SK-N-SH (cell line): ENCODE data around the gene TAMM41. TPM values are rescaled to one million over a fixed set of nuclear protein-coding genes. Genes with fewer than 3 reads are reported as not detected.

Experiments
- CTCF ChIA-PET: fragments of 300-600, 350-600 bp; formaldehyde crosslinking; extraction: SDS; loops from one replicate; lab custom pipeline; 2021; lab: Yijun Ruan, JAX
- POLR2A ChIA-PET: fragments of 350-600 bp; sonication (Branson Sonifier 250); formaldehyde crosslinking; extraction: SDS; loops from one replicate; lab custom pipeline; 2020; ENCODE audit warnings: antibody characterized with exemption, inconsistent platforms; lab: Yijun Ruan, JAX
- DNase-seq: peaks from one replicate; pipeline ENCODE4 v3.0.0; 2012
- H2AFZ ChIP-seq: fragments of 200-600 bp; sonication (generic); 2 replicates; pipeline ENCODE4 v1.8.1; 2016; ENCODE audit warnings: antibody characterized with exemption, mild to moderate bottlenecking, low read depth
- H3F3A ChIP-seq: fragments of 200-600 bp; sonication (generic); replicated peaks from 2 replicates; pipeline ENCODE3; 2016; ENCODE audit warnings: antibody characterized with exemption, mild to moderate bottlenecking; ENCODE audit not compliant: insufficient read depth
- H3K27ac ChIP-seq, 2 experiments: fragments of 200-500 bp in 1 of 2; fragments of 200-600 bp in 1 of 2; sonication (Bioruptor generic) in 1 of 2; sonication (generic), shearing (Covaris generic) in 1 of 2; 2 replicates each; pipeline versions ENCODE4 v1.5.1 to v1.6.1; 2014 to 2016; ENCODE audit warnings: low read depth in 2 of 2, inconsistent platforms in 1 of 2, low read length in 1 of 2, mild to moderate bottlenecking in 1 of 2, mixed read lengths in 1 of 2
- H3K27me3 ChIP-seq: fragments of 200-600 bp; sonication (generic), shearing (Covaris generic); 2 replicates; pipeline ENCODE4 v1.6.1; 2016; ENCODE audit warnings: mixed run types; ENCODE audit not compliant: insufficient read depth
- H3K36me3 ChIP-seq, 2 experiments: fragments of 200-500 bp in 1 of 2; fragments of 200-600 bp in 1 of 2; sonication (Bioruptor generic) in 1 of 2; sonication (generic) in 1 of 2; replicated peaks in 1 of 2; 2 replicates each; pipeline versions ENCODE3 to v1.5.1; 2014 to 2016; ENCODE audit warnings: low read length in 1 of 2, mild to moderate bottlenecking in 1 of 2; ENCODE audit not compliant: insufficient read depth in 2 of 2, control insufficient read depth in 1 of 2
- H3K4me1 ChIP-seq, 2 experiments: fragments of 200-500 bp in 1 of 2; fragments of 200-600 bp in 1 of 2; sonication (Bioruptor generic) in 1 of 2; sonication (generic), shearing (Covaris generic) in 1 of 2; 2 replicates each; pipeline versions ENCODE4 v1.5.1 to v1.6.1; 2014 to 2016; ENCODE audit warnings: low read depth in 1 of 2, low read length in 1 of 2, mixed run types in 1 of 2; ENCODE audit not compliant: insufficient read depth in 2 of 2, control insufficient read depth in 1 of 2
- H3K4me2 ChIP-seq: fragments of 200-600 bp; sonication (generic), shearing (Covaris generic); 2 replicates; pipeline ENCODE4 v1.6.1; 2017; ENCODE audit warnings: mixed run types
- H3K4me3 ChIP-seq, 2 experiments: fragments of 200-500 bp in 1 of 2; fragments of 200-600 bp in 1 of 2; sonication (Bioruptor generic) in 1 of 2; sonication (generic), shearing (Covaris generic) in 1 of 2; 2 replicates each; pipeline versions ENCODE4 v1.5.1 to v1.8.1; 2014 to 2016; ENCODE audit warnings: low read depth in 2 of 2, inconsistent platforms in 1 of 2, low read length in 1 of 2, mild to moderate bottlenecking in 1 of 2, mixed read lengths in 1 of 2, moderate library complexity in 1 of 2
- H3K79me2 ChIP-seq: fragments of 200-600 bp; sonication (generic); 2 replicates; pipeline ENCODE4 v1.8.1; 2017; ENCODE audit warnings: mild to moderate bottlenecking; ENCODE audit not compliant: insufficient read depth
- H3K9ac ChIP-seq: fragments of 200-600 bp; sonication (generic); 2 replicates; pipeline ENCODE4 v1.6.1; 2017; ENCODE audit warnings: mixed run types
- H3K9me2 ChIP-seq: fragments of 200-600 bp; sonication (generic); 2 replicates; pipeline ENCODE4 v1.6.1; 2017; ENCODE audit warnings: mixed run types
- H3K9me3 ChIP-seq: fragments of 200-600 bp; sonication (generic); 2 replicates; pipeline ENCODE4 v1.6.1; 2017; ENCODE audit warnings: mixed run types, mild to moderate bottlenecking, moderate library complexity
- H4K20me1 ChIP-seq: fragments of 200-600 bp; sonication (generic); 2 replicates; pipeline ENCODE4 v1.6.1; 2017; ENCODE audit warnings: mild to moderate bottlenecking, mixed run types; ENCODE audit not compliant: insufficient read depth
- CHD2 ChIP-seq: fragments of 150-350 bp; IDR thresholded peaks from 2 replicates; pipeline ENCODE4 v1.6.1; 2018; ENCODE audit warnings: low read length; ENCODE audit not compliant: partially characterized antibody
- ELF1 ChIP-seq: IDR thresholded peaks from 2 replicates; pipeline ENCODE4 v1.4.0; 2012
- EP300 ChIP-seq, 2 experiments: IDR thresholded peaks; 2 replicates each; pipeline versions ENCODE4 v1.4.0 to v1.6.1; 2012; ENCODE audit warnings: borderline replicate concordance in 1 of 2, low read depth in 1 of 2, low read length in 1 of 2
- EZH2phosphoT487 ChIP-seq: fragments of 200-600 bp; sonication (generic); IDR thresholded peaks from 2 replicates; pipeline ENCODE4 v1.6.1; 2017; ENCODE audit warnings: low read depth, mixed run types, mild to moderate bottlenecking, antibody characterized with exemption, moderate library complexity, borderline replicate concordance
- FOSL2 ChIP-seq: IDR thresholded peaks from 2 replicates; pipeline ENCODE4 v1.4.0; 2012; ENCODE audit warnings: low read depth, mild to moderate bottlenecking, moderate library complexity, borderline replicate concordance
- GABPA ChIP-seq: IDR thresholded peaks from 2 replicates; pipeline ENCODE4 v1.4.0; 2012; ENCODE audit warnings: low read depth, mild to moderate bottlenecking
- JUND ChIP-seq: IDR thresholded peaks from 2 replicates; pipeline ENCODE4 v1.4.0; 2012
- MXI1 ChIP-seq: IDR thresholded peaks from 2 replicates; pipeline ENCODE4 v1.6.1; 2012; ENCODE audit warnings: mild to moderate bottlenecking, low read depth, low read length, improper control_type of control experiment
- RFX5 ChIP-seq: IDR thresholded peaks from 2 replicates; pipeline ENCODE4 v1.6.1; 2012; ENCODE audit warnings: mild to moderate bottlenecking, improper control_type of control experiment, low read length
- SMC3 ChIP-seq: IDR thresholded peaks from 2 replicates; pipeline ENCODE4 v1.6.1; 2012; ENCODE audit warnings: low read depth, low read length, improper control_type of control experiment
- TAF1 ChIP-seq: IDR thresholded peaks from 2 replicates; pipeline ENCODE4 v1.6.1; 2012; ENCODE audit warnings: low read depth, mild to moderate bottlenecking, low read length, moderate library complexity, borderline replicate concordance
- TEAD4 ChIP-seq: IDR thresholded peaks from 2 replicates; pipeline ENCODE4 v1.4.0; 2012; ENCODE audit warnings: mild to moderate bottlenecking, borderline replicate concordance; ENCODE audit not compliant: insufficient read depth
- YY1 ChIP-seq: IDR thresholded peaks from 2 replicates; pipeline ENCODE4 v1.4.0; 2012; ENCODE audit warnings: low read depth, mild to moderate bottlenecking
- WGBS: methylation state at CpG from one replicate; pipeline ENCODE4 v1.1.6; 2017; ENCODE audit warnings: low lambda C conversion rate; 5-methylcytosine and 5-hydroxymethylcytosine counted together
- polyA plus RNA-seq, 3 experiments: library from polyadenylated mRNA; depleted of rRNA; stranded (reverse); fragments of >200 nt; gene quantifications; 2 replicates each; pipeline ENCODE4 v1.2.3, GENCODE V29; 2012
- TF ChIP-seq, protein P1 (sequence below): IDR thresholded peaks from 2 replicates; pipeline ENCODE4 v1.4.0; 2012; ENCODE audit warnings: low read depth, borderline replicate concordance
- TF ChIP-seq, protein P2 (sequence below): IDR thresholded peaks from 2 replicates; pipeline ENCODE4; 2012
- TF ChIP-seq, protein P3 (sequence below): IDR thresholded peaks from 2 replicates; pipeline ENCODE4 v1.4.0; 2012; ENCODE audit warnings: low read depth

TAMM41 gene
- polyA plus RNA-seq, 1 of the 3 experiments (the other 2 are of a cell fraction): 14.3 TPM

DNA sequence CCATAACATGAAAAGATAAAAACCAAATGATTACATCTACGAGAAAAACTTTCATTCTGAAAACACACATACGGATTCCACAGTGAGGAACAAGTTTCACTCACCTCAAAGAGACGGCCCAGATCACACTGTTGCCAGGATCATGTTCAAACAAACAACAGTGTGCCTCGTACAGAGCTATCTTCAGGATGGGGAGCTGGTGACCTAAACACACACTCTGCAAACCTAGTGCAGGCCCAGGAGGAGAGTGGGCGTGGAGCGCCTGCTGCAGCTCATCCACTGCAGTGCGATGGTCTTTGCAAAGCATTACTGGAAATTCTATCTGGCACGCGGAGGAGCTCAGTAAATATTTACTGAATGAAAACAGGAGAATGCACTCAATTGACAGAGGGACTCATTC lies 38.5 kb downstream of the TAMM41 start (continued):
- no peak for TF ChIP-seq TEAD4
- TF ChIP-seq EZH2phosphoT487: no peak
- TF ChIP-seq ELF1: no peak

DNA sequence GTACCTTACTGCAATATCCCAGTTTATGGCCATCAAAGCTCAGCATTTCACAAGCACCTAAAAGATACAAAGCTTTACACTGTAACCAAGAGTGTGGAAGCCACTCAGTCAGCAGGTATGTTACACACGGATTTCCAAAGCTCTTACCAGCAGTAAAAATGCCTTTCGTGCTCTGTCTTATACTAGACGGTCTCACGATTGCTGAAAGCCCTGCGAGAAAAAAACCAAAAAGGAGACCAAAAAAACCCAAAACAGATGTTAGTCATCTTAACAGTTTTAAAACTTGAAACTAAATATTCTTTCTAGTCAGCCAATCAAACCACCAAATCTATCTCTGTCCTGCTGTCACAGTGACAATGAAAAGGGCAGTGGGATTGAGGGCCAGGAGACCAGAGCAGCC lies 39.0 kb downstream of the TAMM41 start:
- Histone ChIP-seq H3K4me1 (no peaks in the 10 kb centered on the region), H3K9me2 (no peaks in the 10 kb centered on the region), H4K20me1 (no peaks in the 10 kb centered on the region), H2AFZ (no peak overlapping the region), H3K27me3 (no peaks in the 10 kb centered on the region), H3K36me3 (peaks cover 45 to 54% of the 10 kb centered on the region in 2 experiments), H3K9ac (no peak overlapping the region), H3K79me2 (no peaks in the 10 kb centered on the region), H3K4me2 (no peak overlapping the region), H3K9me3 (no peaks in the 10 kb centered on the region), H3K27ac (no peak overlapping the region), H3K4me3 (no peak overlapping the region), H3F3A (peaks cover 4% of the 10 kb centered on the region)
- WGBS: 92% methylated on average over 5 of the region's 5 CpGs
- no peak for DNase-seq
- ChIA-PET CTCF (interaction anchor here (1.0 kb wide), 1 partner anchor 152 kb away, joined by 4 read pairs; no protein-coding TSS in a partner anchor), POLR2A (no interaction called here)
- TF ChIP-seq FOSL2: no peak
- TF ChIP-seq ELF1: no peak
- TF ChIP-seq EP300 (IDR thresholded peaks at IDR 0.05; ENCODE audit: borderline replicate concordance in 1 of 2, low read depth in 1 of 2, low read length in 1 of 2): no peak
- TF ChIP-seq YY1: no peak
- TF ChIP-seq, protein P1, sequence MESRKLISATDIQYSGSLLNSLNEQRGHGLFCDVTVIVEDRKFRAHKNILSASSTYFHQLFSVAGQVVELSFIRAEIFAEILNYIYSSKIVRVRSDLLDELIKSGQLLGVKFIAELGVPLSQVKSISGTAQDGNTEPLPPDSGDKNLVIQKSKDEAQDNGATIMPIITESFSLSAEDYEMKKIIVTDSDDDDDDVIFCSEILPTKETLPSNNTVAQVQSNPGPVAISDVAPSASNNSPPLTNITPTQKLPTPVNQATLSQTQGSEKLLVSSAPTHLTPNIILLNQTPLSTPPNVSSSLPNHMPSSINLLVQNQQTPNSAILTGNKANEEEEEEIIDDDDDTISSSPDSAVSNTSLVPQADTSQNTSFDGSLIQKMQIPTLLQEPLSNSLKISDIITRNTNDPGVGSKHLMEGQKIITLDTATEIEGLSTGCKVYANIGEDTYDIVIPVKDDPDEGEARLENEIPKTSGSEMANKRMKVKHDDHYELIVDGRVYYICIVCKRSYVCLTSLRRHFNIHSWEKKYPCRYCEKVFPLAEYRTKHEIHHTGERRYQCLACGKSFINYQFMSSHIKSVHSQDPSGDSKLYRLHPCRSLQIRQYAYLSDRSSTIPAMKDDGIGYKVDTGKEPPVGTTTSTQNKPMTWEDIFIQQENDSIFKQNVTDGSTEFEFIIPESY: no peak
- TF ChIP-seq JUND: no peak
- TF ChIP-seq, protein P2, sequence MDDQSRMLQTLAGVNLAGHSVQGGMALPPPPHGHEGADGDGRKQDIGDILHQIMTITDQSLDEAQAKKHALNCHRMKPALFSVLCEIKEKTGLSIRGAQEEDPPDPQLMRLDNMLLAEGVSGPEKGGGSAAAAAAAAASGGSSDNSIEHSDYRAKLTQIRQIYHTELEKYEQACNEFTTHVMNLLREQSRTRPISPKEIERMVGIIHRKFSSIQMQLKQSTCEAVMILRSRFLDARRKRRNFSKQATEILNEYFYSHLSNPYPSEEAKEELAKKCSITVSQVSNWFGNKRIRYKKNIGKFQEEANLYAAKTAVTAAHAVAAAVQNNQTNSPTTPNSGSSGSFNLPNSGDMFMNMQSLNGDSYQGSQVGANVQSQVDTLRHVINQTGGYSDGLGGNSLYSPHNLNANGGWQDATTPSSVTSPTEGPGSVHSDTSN: no peak
- TF ChIP-seq, protein P3, sequence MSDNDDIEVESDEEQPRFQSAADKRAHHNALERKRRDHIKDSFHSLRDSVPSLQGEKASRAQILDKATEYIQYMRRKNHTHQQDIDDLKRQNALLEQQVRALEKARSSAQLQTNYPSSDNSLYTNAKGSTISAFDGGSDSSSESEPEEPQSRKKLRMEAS: no peak
- no peak for TF ChIP-seq GABPA
- TF ChIP-seq TAF1: no peak
- no peak for TF ChIP-seq RFX5
- TF ChIP-seq SMC3: no peak
- no peak for TF ChIP-seq CHD2
- no peak for TF ChIP-seq MXI1
